ENCODE measurements around the gene RIN2.
"Not testable (repeated sequence)": the region's sequence is repeated elsewhere in the genome, so short reads cannot be mapped to it uniquely, and the experiment has no call there.

RIN2 gene

GRCh38 chr20:19740512-19740911 is 17.5 kb upstream of the RIN2 start:
- DNase-seq (ENCODE audit: low read depth), result no peak

- no peak for DNase-seq (ENCODE audit: low read depth)
Measured at GRCh38 chr20:19741924-19742323, 16.1 kb upstream of the RIN2 start.

GRCh38 chr20:19742974-19743639 is 15.0 kb upstream of the RIN2 start:
- no peak for DNase-seq (ENCODE audit: low read depth)

GRCh38 chr20:19743640-19743995 is 14.4 kb upstream of the RIN2 start:
- no peak for DNase-seq (ENCODE audit: low read depth)

GRCh38 chr20:19745106-19745505 is 13.0 kb upstream of the RIN2 start:
- DNase-seq (ENCODE audit: low read depth), result no peak

GRCh38 chr20:19745584-19745983 is 12.5 kb upstream of the RIN2 start:
- DNase-seq (ENCODE audit: low read depth), result no peak

GRCh38 chr20:19746396-19746795 is 11.7 kb upstream of the RIN2 start:
- DNase-seq (ENCODE audit: low read depth), result no peak

GRCh38 chr20:19747903-19748302 is 10.2 kb upstream of the RIN2 start:
- DNase-seq (ENCODE audit: low read depth), result no peak

GRCh38 chr20:19748681-19749080 is 9.4 kb upstream of the RIN2 start:
- no peak for DNase-seq (ENCODE audit: low read depth)

GRCh38 chr20:19749618-19750071 is 8.4 kb upstream of the RIN2 start:
- no peak for DNase-seq (ENCODE audit: low read depth)

- DNase-seq (ENCODE audit: low read depth), result no peak
Measured at GRCh38 chr20:19750101-19750606, 7.9 kb upstream of the RIN2 start.

GRCh38 chr20:19750907-19751636 is 7.0 kb upstream of the RIN2 start:
- DNase-seq (ENCODE audit: low read depth), result no peak

GRCh38 chr20:19754201-19754600 is 3.9 kb upstream of the RIN2 start:
- not testable (repeated sequence) for DNase-seq (ENCODE audit: low read depth)

- no peak for DNase-seq (ENCODE audit: low read depth)
Measured at GRCh38 chr20:19756761-19757486, 1.1 kb upstream of the RIN2 start.

- no peak for DNase-seq (ENCODE audit: low read depth)
Measured at GRCh38 chr20:19757487-19758132, 448 bp upstream of the RIN2 start.

GRCh38 chr20:19758501-19759331 is 658 bp downstream of the RIN2 start:
- no peak for DNase-seq (ENCODE audit: low read depth)

GRCh38 chr20:19760371-19760721 is 2.3 kb downstream of the RIN2 start:
- no peak for DNase-seq (ENCODE audit: low read depth)

GRCh38 chr20:19761326-19761725 is 3.3 kb downstream of the RIN2 start:
- no peak for DNase-seq (ENCODE audit: low read depth)

- no peak for DNase-seq (ENCODE audit: low read depth)
Measured at GRCh38 chr20:19761841-19762240, 3.8 kb downstream of the RIN2 start.

- no peak for DNase-seq (ENCODE audit: low read depth)
Measured at GRCh38 chr20:19764207-19764606, 6.1 kb downstream of the RIN2 start.

GRCh38 chr20:19765266-19765665 is 7.2 kb downstream of the RIN2 start:
- no peak for DNase-seq (ENCODE audit: low read depth)

- DNase-seq (ENCODE audit: low read depth), result no peak
Measured at GRCh38 chr20:19765913-19766312, 7.9 kb downstream of the RIN2 start.

All from activated T-cell treated with anti-CD3 and anti-CD28 coated beads for 1 hour (primary cell).